CD14-positive monocyte (primary cell): ENCODE data around the gene SLC51A. TPM values are rescaled to one million over a fixed set of nuclear protein-coding genes. Genes with fewer than 3 reads are reported as not detected.
A peak's percentile ranks its signal among the peaks of the same experiment; 100 is the strongest.

Source experiments
- DNase-seq, 3 donors: peaks; one replicate each; pipeline ENCODE4 v3.0.0-alpha.2; 2011 to 2022
- H2AFZ ChIP-seq: 2 replicates; pipeline ENCODE4 v1.6.0; 2012; ENCODE audit warnings: mild to moderate bottlenecking, low read depth, low read length, inconsistent platforms; ENCODE audit not compliant: insufficient read depth, poor library complexity, severe bottlenecking
- H3K27ac ChIP-seq, 2 donors: 1 replicate in 1 of 2; 2 replicates in 1 of 2; pipeline ENCODE4 v1.5.1; 2012 to 2013; ENCODE audit warnings: low read length in 2 of 2, control low read depth in 1 of 2, inconsistent platforms in 1 of 2, low read depth in 1 of 2, mild to moderate bottlenecking in 1 of 2
- H3K27me3 ChIP-seq, 2 donors: one replicate each; pipeline versions ENCODE4 v1.6.0 to v1.6.1; 2011 to 2013; ENCODE audit warnings: low read length in 2 of 2; ENCODE audit not compliant: control insufficient read depth in 2 of 2, insufficient read depth in 2 of 2
- H3K36me3 ChIP-seq, 2 donors: replicated peaks in 1 of 2; 1 replicate in 1 of 2; 2 replicates in 1 of 2; pipeline versions ENCODE4 v1.5.1 to v1.6.1; 2012 to 2013; ENCODE audit warnings: low read length in 2 of 2, control low read depth in 1 of 2, inconsistent platforms in 1 of 2, mild to moderate bottlenecking in 1 of 2; ENCODE audit not compliant: insufficient read depth in 2 of 2, control insufficient read depth in 1 of 2
- H3K4me1 ChIP-seq, 2 donors: 1 replicate in 1 of 2; 2 replicates in 1 of 2; pipeline versions ENCODE4 v1.5.1 to v1.6.1; 2012 to 2013; ENCODE audit warnings: low read length in 2 of 2, control low read depth in 1 of 2, inconsistent platforms in 1 of 2, mild to moderate bottlenecking in 1 of 2, moderate library complexity in 1 of 2; ENCODE audit not compliant: insufficient read depth in 2 of 2, control insufficient read depth in 1 of 2
- H3K4me2 ChIP-seq: replicated peaks from 2 replicates; pipeline ENCODE3; 2012; ENCODE audit warnings: low read length, moderate library complexity, mild to moderate bottlenecking; ENCODE audit not compliant: poor library complexity, severe bottlenecking; ENCODE audit errors: extremely low read depth
- H3K4me3 ChIP-seq, 3 experiments: fragments of 200-600 bp in 1 of 3; sonication (generic) in 1 of 3; replicated peaks in 1 of 3; 1 replicate in 2 of 3; 2 replicates in 1 of 3; pipeline ENCODE4 v1.5.1; 2011 to 2013; ENCODE audit warnings: low read length in 3 of 3, mild to moderate bottlenecking in 3 of 3, control low read depth in 2 of 3, low read depth in 2 of 3, inconsistent platforms in 1 of 3, moderate library complexity in 1 of 3
- H3K79me2 ChIP-seq: 2 replicates; pipeline ENCODE4 v1.6.0; 2012; ENCODE audit warnings: mild to moderate bottlenecking, control low read depth, inconsistent platforms, low read length, moderate library complexity; ENCODE audit not compliant: insufficient read depth
- H3K9ac ChIP-seq: 2 replicates; pipeline ENCODE4 v1.6.0; 2017; ENCODE audit warnings: low read length, mild to moderate bottlenecking; ENCODE audit not compliant: insufficient read depth, poor library complexity, severe bottlenecking
- H3K9me3 ChIP-seq, 2 donors: replicated peaks in 1 of 2; 1 replicate in 1 of 2; 2 replicates in 1 of 2; pipeline versions ENCODE4 v1.5.1 to v1.6.1; 2012 to 2013; ENCODE audit warnings: low read length in 2 of 2, control low read depth in 1 of 2; ENCODE audit not compliant: control insufficient read depth in 1 of 2, insufficient read depth in 1 of 2
- H4K20me1 ChIP-seq: 2 replicates; pipeline ENCODE4 v1.6.0; 2012; ENCODE audit warnings: mild to moderate bottlenecking, low read length, control low read depth, moderate library complexity; ENCODE audit not compliant: insufficient read depth
- H3K27ac Mint-ChIP-seq, 7 donors: one replicate each; pipeline ENCODE4 v1.8.0; 2020; ENCODE audit warnings: mild to moderate bottlenecking in 7 of 7, mixed read lengths in 7 of 7, moderate library complexity in 6 of 7, inconsistent platforms in 2 of 7
- H3K27me3 Mint-ChIP-seq, 3 donors: one replicate each; pipeline ENCODE4 v1.8.0; 2021 to 2022; ENCODE audit warnings: low read depth in 3 of 3, mild to moderate bottlenecking in 3 of 3, mixed read lengths in 3 of 3, moderate library complexity in 3 of 3, inconsistent platforms in 1 of 3
- H3K36me3 Mint-ChIP-seq, 2 donors: one replicate each; pipeline ENCODE4 v1.8.0; 2020; ENCODE audit warnings: mixed read lengths in 2 of 2, inconsistent platforms in 1 of 2, mild to moderate bottlenecking in 1 of 2
- H3K4me1 Mint-ChIP-seq: one replicate; pipeline ENCODE4 v1.8.0; 2020; ENCODE audit warnings: mild to moderate bottlenecking, mixed read lengths
- H3K4me3 Mint-ChIP-seq, 2 donors: one replicate each; pipeline ENCODE4 v1.8.0; 2020; ENCODE audit warnings: mild to moderate bottlenecking in 2 of 2, mixed read lengths in 2 of 2, moderate library complexity in 1 of 2
- H3K9me3 Mint-ChIP-seq, 7 donors: one replicate each; pipeline ENCODE4 v1.8.0; 2020 to 2022; ENCODE audit warnings: mixed read lengths in 7 of 7, mild to moderate bottlenecking in 6 of 7, moderate library complexity in 6 of 7, inconsistent platforms in 2 of 7
- WGBS: methylation state at CpG from one replicate; pipeline ENCODE4 v1.1.5; 2013; ENCODE audit warnings: missing lambda C conversion rate; ENCODE audit not compliant: insufficient coverage; 5-methylcytosine and 5-hydroxymethylcytosine counted together
- intact Hi-C, 2 donors: fragments of 100-400 bp; cut with micrococcal nuclease; formaldehyde crosslinking; loops; one replicate each; pipeline versions ENCODE4 v1.15.0 to v1.15.1; 2023
- polyA plus RNA-seq, 3 donors: library from polyadenylated mRNA; depleted of rRNA in 1 of 3; unstranded in 2 of 3; stranded (reverse) in 1 of 3; fragments of 300-500 nt in 2 of 3; fragments of >200 nt in 1 of 3; fragmentation: Illumina TruSeq in 2 of 3; gene quantifications; 1 replicate in 2 of 3; 2 replicates in 1 of 3; pipeline ENCODE4 v1.2.3, GENCODE V29; 2012 to 2021
- TF ChIP-seq, protein P1 (sequence below): fragments of 200-600 bp; IDR thresholded peaks from one replicate; pipeline ENCODE4 v1.8.0; 2022; ENCODE audit warnings: antibody characterized with exemption, mild to moderate bottlenecking

The SLC51A gene
- polyA plus RNA-seq, 3 donors: 0.27 to 1.1 (median 0.37) TPM

- Histone ChIP-seq H2AFZ (no peak overlapping the region), H3K36me3 (no peaks in the 10 kb centered on the region), H3K9me3 (no peaks in the 10 kb centered on the region), H3K79me2 (no peaks in the 10 kb centered on the region), H3K9ac (no peak overlapping the region), H3K4me3 (no peak overlapping the region), H3K4me1 (peaks cover 26 to 28% of the 10 kb centered on the region in 2 donors), H3K4me2 (no peak overlapping the region), H3K27ac (no peak overlapping the region), H4K20me1 (no peaks in the 10 kb centered on the region), H3K27me3 (no peaks in the 10 kb centered on the region)
- H3K9me3 Mint-ChIP-seq: no peaks in the 10 kb centered on the region
- H3K4me3 Mint-ChIP-seq: no peak overlapping the region
- DNase-seq: no peak
- H3K4me1 Mint-ChIP-seq: peaks cover 40% of the 10 kb centered on the region
- H3K36me3 Mint-ChIP-seq: no peaks in the 10 kb centered on the region
- peaks cover 0 to 5% (median 3%) of the 10 kb centered on the region in 3 donors for H3K27me3 Mint-ChIP-seq
- H3K27ac Mint-ChIP-seq: peak overlapping the region in 1 of 7 donors; percentile 73
- intact Hi-C loops: loop anchor here in 1 of 2 donors (2.0 kb wide), 1 partner anchor 15 kb away; no protein-coding TSS in a partner anchor
- TF ChIP-seq, protein P1, sequence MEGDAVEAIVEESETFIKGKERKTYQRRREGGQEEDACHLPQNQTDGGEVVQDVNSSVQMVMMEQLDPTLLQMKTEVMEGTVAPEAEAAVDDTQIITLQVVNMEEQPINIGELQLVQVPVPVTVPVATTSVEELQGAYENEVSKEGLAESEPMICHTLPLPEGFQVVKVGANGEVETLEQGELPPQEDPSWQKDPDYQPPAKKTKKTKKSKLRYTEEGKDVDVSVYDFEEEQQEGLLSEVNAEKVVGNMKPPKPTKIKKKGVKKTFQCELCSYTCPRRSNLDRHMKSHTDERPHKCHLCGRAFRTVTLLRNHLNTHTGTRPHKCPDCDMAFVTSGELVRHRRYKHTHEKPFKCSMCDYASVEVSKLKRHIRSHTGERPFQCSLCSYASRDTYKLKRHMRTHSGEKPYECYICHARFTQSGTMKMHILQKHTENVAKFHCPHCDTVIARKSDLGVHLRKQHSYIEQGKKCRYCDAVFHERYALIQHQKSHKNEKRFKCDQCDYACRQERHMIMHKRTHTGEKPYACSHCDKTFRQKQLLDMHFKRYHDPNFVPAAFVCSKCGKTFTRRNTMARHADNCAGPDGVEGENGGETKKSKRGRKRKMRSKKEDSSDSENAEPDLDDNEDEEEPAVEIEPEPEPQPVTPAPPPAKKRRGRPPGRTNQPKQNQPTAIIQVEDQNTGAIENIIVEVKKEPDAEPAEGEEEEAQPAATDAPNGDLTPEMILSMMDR: no peak
- no CpG with 5 or more reads among the region's 4 CpGs for WGBS
Measured at GRCh38 chr3:196177967-196178366, 38.4 kb upstream of the SLC51A start.

DNA sequence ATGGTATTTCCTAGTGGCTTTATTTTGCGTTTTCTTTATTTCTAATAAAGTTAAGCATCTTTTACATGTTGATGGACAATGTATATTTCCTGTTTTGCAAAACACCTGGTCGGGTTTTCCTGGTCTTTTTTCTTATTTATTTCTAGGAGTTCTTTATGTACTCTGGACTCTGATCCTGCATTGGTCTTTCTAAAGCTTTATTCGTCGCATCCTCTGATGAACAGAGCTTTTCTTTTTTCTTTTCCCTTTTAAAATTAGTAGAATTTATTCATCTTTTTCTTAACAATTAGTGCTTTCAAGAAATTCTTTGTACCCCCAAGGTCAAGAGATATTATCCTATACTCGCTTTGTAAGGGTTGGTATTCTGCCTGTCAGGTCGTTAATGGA, 37.3 kb upstream of the SLC51A start:
- no peaks in the 10 kb centered on the region for H3K36me3 Mint-ChIP-seq
- intact Hi-C loops: loop anchor here in 1 of 2 donors (2.0 kb wide), 1 partner anchor 14 kb away; no protein-coding TSS in a partner anchor
- Histone ChIP-seq H3K79me2 (no peaks in the 10 kb centered on the region), H3K4me2 (peak overlapping the region; percentile 68), H4K20me1 (no peaks in the 10 kb centered on the region), H3K9me3 (no peaks in the 10 kb centered on the region), H3K27me3 (no peaks in the 10 kb centered on the region), H3K36me3 (no peaks in the 10 kb centered on the region), H2AFZ (peak overlapping the region; percentile 88), H3K4me1 (peaks cover 26 to 28% of the 10 kb centered on the region in 2 donors), H3K4me3 (peak overlapping the region in 1 of 3 experiments; percentile 61), H3K9ac (peak overlapping the region; percentile 54), H3K27ac (peak overlapping the region in 1 of 2 donors; percentile 87)
- WGBS: 67% methylated on average over 1 of the region's 6 CpGs
- H3K9me3 Mint-ChIP-seq: no peaks in the 10 kb centered on the region
- H3K4me1 Mint-ChIP-seq: peaks cover 44% of the 10 kb centered on the region
- TF ChIP-seq, protein P1: no peak
- H3K27me3 Mint-ChIP-seq: peaks cover 0 to 5% (median 3%) of the 10 kb centered on the region in 3 donors
- H3K4me3 Mint-ChIP-seq: no peak overlapping the region
- DNase-seq: no peak
- peak overlapping the region; percentile 68 to 98 (median 91) for H3K27ac Mint-ChIP-seq
